WERI-Rb-1 (cell line): ENCODE data around the gene ZFPL1.
A peak's percentile ranks its signal among the peaks of the same experiment; 100 is the strongest.

Experiments
- DNase-seq: peaks from one replicate; pipeline ENCODE4 v3.0.0-alpha.2; 2020
- H3K27ac ChIP-seq: fragments of 250-450 bp; sonication (Bioruptor Pico); 2 replicates; pipeline ENCODE4 v1.5.1; 2020; ENCODE audit warnings: mild to moderate bottlenecking, moderate library complexity
- H3K27me3 ChIP-seq: fragments of 250-450 bp; sonication (Bioruptor Pico); 2 replicates; pipeline ENCODE4 v1.5.1; 2021; ENCODE audit warnings: mild to moderate bottlenecking, low read depth, moderate library complexity; ENCODE audit not compliant: insufficient read depth, severe bottlenecking
- H3K36me3 ChIP-seq: fragments of 250-450 bp; sonication (Bioruptor Pico); 2 replicates; pipeline ENCODE4 v1.5.1; 2020; ENCODE audit warnings: mild to moderate bottlenecking, moderate library complexity
- H3K4me3 ChIP-seq: 2 replicates; pipeline ENCODE4 v1.5.1; 2011; ENCODE audit warnings: low read depth, mild to moderate bottlenecking, control low read depth, low read length
- H3K9me3 ChIP-seq: fragments of 250-450 bp; sonication (Bioruptor Pico); 2 replicates; pipeline ENCODE4 v1.5.1; 2021; ENCODE audit warnings: mild to moderate bottlenecking, moderate library complexity; ENCODE audit not compliant: severe bottlenecking
- CTCF ChIP-seq: IDR thresholded peaks from 2 replicates; pipeline ENCODE4 v1.5.1; 2011; ENCODE audit warnings: low read depth, mild to moderate bottlenecking, control low read depth, inconsistent platforms, low read length

Gene ZFPL1

DNA sequence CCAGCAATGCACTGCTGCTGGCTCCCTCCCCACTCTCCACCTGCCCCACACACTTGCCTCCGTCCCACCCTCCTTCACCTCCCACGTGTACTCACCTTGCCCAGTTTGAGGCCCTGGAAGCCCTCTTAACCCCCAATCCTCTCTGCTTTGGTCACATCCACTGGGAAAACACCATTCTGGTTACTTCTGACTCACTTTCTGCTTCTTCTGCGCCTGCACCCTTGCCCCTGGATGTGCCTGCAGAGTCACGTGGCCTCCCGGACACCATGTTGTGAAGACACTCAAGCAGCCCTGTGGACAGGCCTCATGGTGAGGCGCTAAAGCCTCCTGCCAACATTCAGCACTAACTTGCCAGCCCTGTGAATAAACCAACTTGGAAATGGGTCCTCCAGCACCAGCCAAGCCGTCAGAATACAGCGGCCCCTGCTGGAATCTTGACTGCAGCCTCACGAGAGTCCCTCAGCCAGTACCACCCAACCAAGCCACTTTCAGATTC, 23.1 kb upstream of the ZFPL1 start:
- Histone ChIP-seq H3K27ac (no peak overlapping the region), H3K36me3 (no peaks in the 10 kb centered on the region), H3K27me3 (no peaks in the 10 kb centered on the region), H3K9me3 (no peaks in the 10 kb centered on the region), H3K4me3 (no peak overlapping the region)
- no peak for DNase-seq
- TF ChIP-seq CTCF = 0 out of 2 replicates have a peak, but pooled peaks have one; percentile 24

- Histone ChIP-seq H3K4me3 (no peak overlapping the region), H3K36me3 (no peaks in the 10 kb centered on the region), H3K27me3 (no peaks in the 10 kb centered on the region), H3K27ac (no peak overlapping the region), H3K9me3 (no peaks in the 10 kb centered on the region)
- no peak for DNase-seq
- no peak for TF ChIP-seq CTCF
These were observed 20.5 kb upstream of the ZFPL1 start for GRCh38 chr11:65063532-65063931.

GRCh38 chr11:65064847-65065240, 19.2 kb upstream of the ZFPL1 start:
- peak; percentile 53 for DNase-seq
- Histone ChIP-seq H3K36me3 (no peaks in the 10 kb centered on the region), H3K27me3 (no peaks in the 10 kb centered on the region), H3K4me3 (no peak overlapping the region), H3K9me3 (no peaks in the 10 kb centered on the region), H3K27ac (peak overlapping the region; percentile 76)
- no peak for TF ChIP-seq CTCF

DNA sequence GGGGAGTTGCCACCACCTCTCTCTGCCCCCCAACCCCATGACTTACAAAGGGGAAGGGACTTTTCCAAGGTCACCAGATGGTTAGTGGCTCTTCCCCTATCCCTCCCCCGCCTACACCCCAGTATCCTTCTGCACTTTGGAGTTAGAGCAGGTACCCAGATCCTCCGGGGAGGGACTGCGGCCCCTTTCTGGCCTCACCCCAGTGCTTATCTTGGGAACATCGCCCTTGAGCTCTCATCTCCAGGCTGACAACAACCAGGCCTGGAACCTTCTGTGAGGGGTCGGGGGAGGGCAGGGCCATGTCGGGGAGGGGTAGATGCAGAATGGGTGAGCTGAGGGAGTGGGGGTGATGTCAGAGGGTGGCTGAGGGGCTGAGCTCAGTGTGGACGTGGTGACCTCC, 18.2 kb upstream of the ZFPL1 start:
- no peak overlapping the region for H3K4me3 ChIP-seq
- no peaks in the 10 kb centered on the region for H3K36me3 ChIP-seq
- H3K27me3 ChIP-seq = no peaks in the 10 kb centered on the region
- DNase-seq = no peak
- no peaks in the 10 kb centered on the region for H3K9me3 ChIP-seq
- H3K27ac ChIP-seq = peak overlapping the region; percentile 76
- TF ChIP-seq CTCF = no peak

- DNase-seq = no peak
- Histone ChIP-seq H3K4me3 (no peak overlapping the region), H3K27me3 (no peaks in the 10 kb centered on the region), H3K27ac (peak overlapping the region; percentile 76), H3K36me3 (no peaks in the 10 kb centered on the region), H3K9me3 (no peaks in the 10 kb centered on the region)
- TF ChIP-seq CTCF = no peak
These were observed 17.7 kb upstream of the ZFPL1 start for GRCh38 chr11:65066315-65066714.

DNA sequence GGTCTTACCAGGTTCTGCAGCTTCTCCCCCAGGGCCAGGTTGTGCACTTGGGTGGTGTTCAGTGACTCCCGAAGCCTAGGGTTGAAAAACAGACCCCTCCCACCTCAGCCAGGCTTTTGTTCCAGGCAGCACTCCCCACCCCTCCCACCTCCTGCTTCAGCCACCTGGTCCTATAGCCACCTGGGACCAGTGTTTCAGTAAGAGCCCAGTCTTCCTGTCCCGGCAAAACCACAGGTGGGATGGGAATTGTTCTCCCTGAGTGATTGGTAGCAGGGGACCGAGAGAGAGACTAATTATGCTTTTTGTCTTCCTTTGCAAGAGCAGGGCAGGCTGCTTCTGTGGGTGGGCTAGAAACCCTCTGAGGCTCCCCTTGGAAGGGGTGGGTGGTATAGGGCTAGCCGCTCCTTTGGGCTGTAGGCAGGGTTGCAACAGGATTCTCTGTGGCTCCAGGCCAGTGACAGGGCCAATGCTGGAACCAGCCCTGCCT, 17.2 kb upstream of the ZFPL1 start:
- H3K9me3 ChIP-seq = no peaks in the 10 kb centered on the region
- no peaks in the 10 kb centered on the region for H3K36me3 ChIP-seq
- no peaks in the 10 kb centered on the region for H3K27me3 ChIP-seq
- H3K27ac ChIP-seq = peak overlapping the region; percentile 76
- DNase-seq = peak; percentile 67
- TF ChIP-seq CTCF = no peak
- no peak overlapping the region for H3K4me3 ChIP-seq
